HG02973 (cell line): ENCODE measurements around the gene SF3A1.

ENCODE experiments used
- ATAC-seq: cut with Tn5 transposase; IDR thresholded peaks from one replicate; pipeline ENCODE4 v1.9.1; 2021; ENCODE audit warnings: moderate library complexity; ENCODE audit not compliant: unreplicated experiment

SF3A1 gene

DNA sequence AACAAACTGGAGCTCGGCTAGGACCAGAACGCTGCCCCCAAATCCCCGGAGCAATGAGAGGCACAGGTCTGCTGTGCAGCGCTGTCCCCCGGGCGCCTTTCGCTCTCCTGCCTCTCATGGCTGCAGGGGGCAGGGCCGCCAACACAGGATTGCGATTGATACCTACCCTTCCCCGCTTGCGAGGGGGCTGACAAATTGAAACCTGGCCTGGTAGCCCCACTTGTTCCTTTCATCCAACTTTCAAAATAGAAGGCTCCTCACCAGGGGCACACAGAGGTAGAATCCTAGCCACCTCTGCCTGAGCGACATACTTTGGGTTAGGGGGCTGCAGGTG, 66.7 kb downstream of the SF3A1 start:
- ATAC-seq = peak; percentile 5

DNA sequence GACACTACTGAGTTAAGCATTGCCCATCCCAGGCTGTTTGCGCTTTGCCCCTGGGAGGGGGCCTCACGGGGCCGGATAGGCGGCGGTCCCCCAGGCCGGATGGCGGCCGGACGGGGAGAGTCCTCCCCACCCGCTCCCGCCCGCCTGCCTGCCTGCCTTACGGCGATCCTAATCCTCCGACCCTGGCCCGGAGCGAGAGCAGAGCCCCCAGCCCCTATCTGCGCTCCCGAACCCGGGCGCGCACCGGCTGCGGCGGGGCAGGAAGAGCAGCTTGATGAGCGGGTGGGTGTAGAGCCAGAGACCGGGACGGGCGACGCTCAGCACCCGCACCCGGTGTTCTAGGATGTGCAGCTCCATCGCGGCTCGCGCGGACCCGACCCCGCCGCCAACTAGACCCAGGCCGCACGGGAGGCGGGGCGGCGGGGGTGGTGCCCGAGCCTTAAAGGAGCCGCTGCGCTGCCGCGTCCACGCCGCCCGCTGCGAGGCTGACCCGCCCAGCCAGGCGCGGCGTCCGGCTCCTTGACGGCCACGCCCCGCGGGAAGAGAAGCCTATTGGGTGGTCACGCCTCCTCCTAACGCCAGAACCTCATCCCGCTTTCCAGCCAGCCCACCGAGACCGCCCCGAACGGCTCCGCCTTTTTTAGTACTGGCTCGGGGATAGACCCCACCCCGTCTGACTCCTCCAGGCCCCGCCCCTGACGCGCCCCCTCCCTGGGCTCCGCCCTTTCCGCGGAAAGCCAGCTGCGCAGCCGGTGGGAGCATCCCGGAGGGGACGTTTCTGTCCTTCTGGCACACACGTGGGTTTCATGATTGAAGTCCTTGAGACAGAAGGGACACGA, 67.3 kb downstream of the SF3A1 start, which contains the start of gene CASTOR1:
CASTOR1 (minus strand) TSS at position 365 of the 839 bp plus-strand sequence; CDS start at position 357, 8 bp downstream.
- ATAC-seq = peak; percentile 53

DNA sequence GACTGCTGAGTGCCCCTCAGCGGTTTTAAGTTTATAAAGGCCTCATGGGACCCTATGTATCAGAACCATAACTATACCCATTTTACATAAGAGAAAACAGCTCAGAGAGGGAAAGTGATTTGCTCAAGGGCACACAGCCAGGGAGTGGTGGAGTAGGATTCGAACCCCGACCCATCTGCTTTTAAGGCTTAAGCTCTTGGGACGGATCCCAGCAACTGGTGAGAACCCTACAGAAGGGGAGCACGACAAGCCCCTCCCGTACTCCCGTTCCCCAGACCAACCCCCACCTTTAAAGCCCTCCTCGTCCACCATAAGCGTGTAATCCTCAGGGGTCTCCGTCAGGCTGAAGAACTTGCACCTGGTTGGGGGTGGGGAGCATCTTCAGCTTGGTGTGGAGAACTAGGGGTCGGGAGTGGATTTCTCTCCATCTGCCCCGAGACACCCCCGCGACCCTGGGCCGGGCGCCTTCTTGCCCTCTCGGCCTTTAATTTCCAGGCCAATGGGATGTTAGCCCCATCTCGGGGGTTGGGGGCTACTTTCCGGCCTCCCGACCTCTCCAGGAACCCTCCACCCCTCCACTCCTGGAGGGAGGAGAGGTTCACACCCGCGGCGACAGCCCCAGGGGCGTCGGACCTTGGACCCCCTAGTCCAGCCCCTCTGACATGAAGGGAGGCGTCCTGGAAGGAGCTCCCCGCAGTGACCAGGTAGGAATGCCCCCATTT, 68.1 kb downstream of the SF3A1 start:
- ATAC-seq = no peak

DNA sequence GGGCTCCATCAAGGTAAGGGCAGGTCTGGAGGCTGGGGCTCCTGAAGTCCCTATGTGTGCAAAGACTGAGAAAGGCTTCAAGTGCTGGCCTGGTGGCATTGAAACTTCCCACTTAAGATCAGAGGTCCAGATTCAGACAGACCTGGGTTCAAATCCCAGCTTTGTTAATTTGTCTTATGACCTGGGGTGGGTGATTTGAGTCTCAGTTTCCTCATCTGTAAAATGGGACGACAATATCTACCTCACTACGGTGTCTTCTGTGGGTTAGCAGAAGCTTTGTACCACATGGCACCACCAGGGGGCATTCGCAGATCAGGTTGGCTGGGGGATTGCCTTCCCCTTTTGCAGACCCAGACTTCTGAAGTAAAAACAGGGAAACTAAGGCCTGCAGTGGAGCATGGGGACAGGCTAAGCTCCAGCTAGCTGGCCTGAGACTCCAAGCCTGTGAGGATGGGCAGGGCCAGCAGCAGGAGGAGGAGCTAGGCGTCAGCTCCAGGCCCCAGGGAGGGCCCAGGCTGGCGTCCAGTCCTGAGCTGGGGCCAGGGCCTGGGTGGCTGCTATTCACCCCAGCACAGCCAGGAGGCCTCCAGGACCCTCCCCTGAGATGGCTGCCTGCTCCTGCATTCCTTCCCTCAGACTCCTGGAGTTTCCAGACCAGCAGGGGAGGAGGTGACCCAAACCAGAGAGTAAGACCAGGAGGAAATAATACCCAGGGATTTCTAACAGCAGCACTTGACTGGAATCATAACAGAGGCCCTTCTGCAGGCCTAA, 68.9 kb downstream of the SF3A1 start:
- ATAC-seq = no peak

GRCh38 chr22:30286813-30287647, 69.7 kb downstream of the SF3A1 start:
- ATAC-seq = no peak

DNA sequence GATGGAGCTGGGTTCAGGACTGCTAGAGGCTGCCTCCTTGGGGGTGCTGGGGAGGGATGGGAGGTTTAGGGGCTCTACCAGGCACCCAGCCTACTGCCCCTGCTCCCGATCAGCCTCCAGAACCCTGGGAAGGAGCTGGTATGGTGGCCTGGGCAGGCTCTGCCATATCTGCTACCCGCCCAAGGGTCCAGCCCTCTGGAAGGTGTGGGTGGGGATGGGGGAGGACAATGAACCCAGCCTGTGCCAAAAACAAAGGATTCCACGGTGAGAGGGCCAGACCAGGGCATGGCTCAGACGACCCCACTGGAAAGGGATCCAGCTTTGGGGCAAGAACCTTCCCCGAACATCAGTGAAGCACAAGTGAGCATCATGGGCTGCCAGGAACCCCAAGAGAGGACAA, 70.4 kb downstream of the SF3A1 start:
- ATAC-seq = no peak

DNA sequence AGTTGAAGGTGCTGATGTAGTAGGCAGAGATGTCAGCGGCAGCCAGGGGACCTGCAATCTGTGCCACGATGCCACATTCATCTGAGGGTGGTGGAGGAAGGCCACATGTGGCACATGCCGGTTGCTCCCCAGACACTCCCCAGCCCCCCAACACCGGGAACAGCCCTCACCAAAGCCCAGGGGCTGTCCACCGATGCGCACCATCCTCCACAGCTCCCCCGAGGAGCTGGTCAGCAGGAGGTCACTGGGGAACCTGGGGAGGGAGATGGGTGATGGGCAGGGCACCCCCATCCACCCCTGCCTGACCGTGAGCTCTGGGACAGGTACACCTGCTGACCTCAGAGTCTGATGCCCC, 70.9 kb downstream of the SF3A1 start:
- no peak for ATAC-seq

DNA sequence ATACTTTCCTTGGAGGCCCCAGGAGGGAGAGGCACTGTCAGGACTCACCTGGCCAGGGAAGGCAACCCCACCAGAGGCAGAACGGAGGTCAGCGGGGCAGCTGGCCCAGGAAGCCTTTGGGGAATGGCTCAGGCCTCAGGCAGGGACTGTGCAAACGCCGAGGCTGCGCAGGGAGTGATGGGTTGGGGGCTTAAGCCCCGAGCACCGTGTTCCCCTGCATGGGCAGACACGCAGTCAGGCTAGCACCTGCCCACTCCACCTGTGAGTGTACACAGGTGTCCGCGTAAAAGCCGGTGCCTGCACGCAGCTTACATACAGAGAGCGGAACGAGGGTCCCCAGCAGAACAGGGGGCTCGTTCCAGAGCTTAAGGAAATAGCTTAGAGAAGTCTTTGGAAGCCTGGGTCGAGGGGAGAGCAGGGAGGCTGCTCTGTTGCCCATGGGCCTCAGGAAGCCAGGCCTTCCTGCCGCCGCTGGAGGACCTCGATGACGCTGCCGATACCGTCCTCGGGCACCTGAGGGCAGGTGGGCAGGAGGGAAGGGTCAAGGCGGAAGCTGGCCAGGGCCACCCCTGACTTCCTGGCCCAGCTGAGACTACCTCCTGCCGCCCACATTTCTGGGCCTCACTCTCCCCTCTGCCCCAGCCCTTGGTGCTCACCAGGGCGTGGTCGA, 71.4 kb downstream of the SF3A1 start:
- ATAC-seq = no peak

GRCh38 chr22:30284666-30285065, 72.0 kb downstream of the SF3A1 start:
- no peak for ATAC-seq

GRCh38 chr22:30284172-30284571, 72.5 kb downstream of the SF3A1 start:
- ATAC-seq = no peak

DNA sequence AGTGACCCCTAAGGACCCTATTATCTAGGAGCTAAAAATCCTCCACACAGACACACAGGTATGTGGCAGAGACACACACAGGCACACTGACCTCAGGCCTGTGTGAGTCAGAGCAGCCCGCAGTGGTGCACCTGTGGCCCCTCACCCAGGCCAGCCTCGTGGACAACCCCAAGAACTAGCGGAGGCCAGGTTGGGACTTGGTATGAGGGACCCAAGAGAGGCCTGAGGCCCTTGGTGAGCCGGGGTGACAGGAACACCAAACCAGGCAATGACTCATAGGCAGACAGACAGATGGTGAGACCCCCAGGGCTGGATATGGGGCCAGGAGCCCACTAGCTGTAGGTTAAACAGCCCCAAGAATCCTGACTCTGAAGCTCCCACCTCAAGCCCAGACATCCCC, 73.4 kb downstream of the SF3A1 start:
- no peak for ATAC-seq

DNA sequence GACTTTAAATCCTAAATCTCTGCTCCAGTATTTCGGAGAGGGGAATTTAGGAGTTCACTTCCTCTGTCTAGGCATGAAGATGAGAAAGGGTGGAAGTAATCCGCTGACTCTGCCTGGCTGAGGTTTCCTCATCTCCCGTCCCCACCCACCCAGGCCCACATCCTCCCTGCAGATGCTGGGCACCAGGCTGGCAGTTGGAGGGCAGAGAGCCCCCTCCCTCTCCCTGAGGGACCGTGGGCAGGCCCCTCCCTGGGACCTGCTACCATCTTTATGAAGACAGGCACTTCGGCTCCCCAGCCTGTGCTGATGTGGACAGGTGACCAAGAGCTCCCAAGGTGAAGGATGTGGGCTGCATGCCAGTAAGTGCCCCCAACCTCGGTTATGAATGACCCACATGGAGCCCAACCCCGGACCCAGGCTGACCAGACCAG, 74.1 kb downstream of the SF3A1 start:
- ATAC-seq = no peak
